H1 (cell line): ENCODE data around the gene BCL2L11. TPM values are rescaled to one million over a fixed set of nuclear protein-coding genes. Genes with fewer than 3 reads are reported as not detected.

Experiments
- CHD2 ChIP-seq: IDR thresholded peaks from 2 replicates; pipeline ENCODE4 v1.6.1; 2012; ENCODE audit warnings: low read length, improper control_type of control experiment
- CHD7 ChIP-seq: fragments of 300-600 bp; sonication (generic); IDR thresholded peaks from 2 replicates; pipeline ENCODE4 v1.7.1; 2012; ENCODE audit warnings: low read length, moderate library complexity, mild to moderate bottlenecking, inconsistent platforms; ENCODE audit not compliant: insufficient replicate concordance
- GTF2F1 ChIP-seq: IDR thresholded peaks from 2 replicates; pipeline ENCODE4 v1.6.1; 2012; ENCODE audit warnings: low read depth, low read length, improper control_type of control experiment, borderline replicate concordance
- KDM1A ChIP-seq: fragments of 200-600, 300-600 bp; sonication (generic); IDR thresholded peaks from 2 replicates; pipeline ENCODE4 v1.7.1; 2016; ENCODE audit warnings: mild to moderate bottlenecking, low read length, borderline replicate concordance
- NRF1 ChIP-seq: IDR thresholded peaks from 2 replicates; pipeline ENCODE4 v1.6.1; 2011; ENCODE audit warnings: mild to moderate bottlenecking, low read depth, low read length, improper control_type of control experiment
- POU5F1 ChIP-seq: IDR thresholded peaks from 2 replicates; pipeline ENCODE4 v1.6.1; 2011; ENCODE audit warnings: low read depth, mild to moderate bottlenecking, low read length, moderate library complexity
- polyA plus RNA-seq, 7 experiments: library from polyadenylated mRNA; depleted of rRNA in 3 of 7; stranded (reverse) in 5 of 7; unstranded in 2 of 7; fragments of >200 nt in 5 of 7; fragments of 200-250 nt in 2 of 7; gene quantifications; 1 replicate in 5 of 7; 2 replicates in 1 of 7; 4 replicates in 1 of 7; pipeline versions ENCODE4 v1.2.1 to v1.2.3, GENCODE V29; 2011 to 2013; ENCODE audit warnings: missing spikeins in 2 of 7, mixed read lengths in 2 of 7
- total RNA-seq: library from RNA; stranded (reverse); fragmentation: NEBNext Ultra II Directional; extraction: Animal tissue kit (Norgen Biotek cat#: 25700); gene quantifications from 2 replicates; pipeline ENCODE4 v1.2.1, GENCODE V29; 2021

Gene BCL2L11
- total and polyA plus RNA-seq, 2 of the 8 experiments (the other 6 are each of a cell fraction or from before 2014, with no cell fraction given) = 7.5 to 22.9 TPM

- no peak for TF ChIP-seq CHD7
- no peak for TF ChIP-seq POU5F1
- TF ChIP-seq GTF2F1 = no peak
- TF ChIP-seq KDM1A = no peak
- TF ChIP-seq NRF1 = no peak
- no peak for TF ChIP-seq CHD2
- TF ChIP-seq, all 59 proteins: peak for 0
Observed at GRCh38 chr2:111216811-111217652, 96.3 kb downstream of the BCL2L11 start (continued).
